Osteocyte (in vitro differentiated cells): ENCODE data around the gene NCCRP1. TPM values are rescaled to one million over a fixed set of nuclear protein-coding genes. Genes with fewer than 3 reads are reported as not detected.

Source experiments
- DNase-seq: peaks from one replicate; pipeline ENCODE4 v3.0.0; 2021; ENCODE audit warnings: mixed read lengths; ENCODE audit not compliant: unreplicated experiment; ENCODE audit errors: extremely low spot score
- H3K27ac Mint-ChIP-seq: one replicate; pipeline ENCODE4 v1.8.0; 2021; ENCODE audit warnings: mild to moderate bottlenecking, mixed read lengths; ENCODE audit not compliant: unreplicated experiment
- H3K27me3 Mint-ChIP-seq: one replicate; pipeline ENCODE4 v1.8.0; 2021; ENCODE audit warnings: mixed read lengths; ENCODE audit not compliant: unreplicated experiment
- H3K36me3 Mint-ChIP-seq: one replicate; pipeline ENCODE4 v1.8.0; 2021; ENCODE audit warnings: mixed read lengths; ENCODE audit not compliant: unreplicated experiment
- H3K4me1 Mint-ChIP-seq: one replicate; pipeline ENCODE4 v1.8.0; 2021; ENCODE audit warnings: mixed read lengths; ENCODE audit not compliant: unreplicated experiment
- H3K4me3 Mint-ChIP-seq: one replicate; pipeline ENCODE4 v1.8.0; 2021; ENCODE audit warnings: mild to moderate bottlenecking, moderate library complexity, mixed read lengths; ENCODE audit not compliant: unreplicated experiment
- H3K9me3 Mint-ChIP-seq: one replicate; pipeline ENCODE4 v1.8.0; 2021; ENCODE audit warnings: mixed read lengths; ENCODE audit not compliant: unreplicated experiment
- total RNA-seq: library from RNA; stranded (reverse); gene quantifications from 2 replicates; pipeline ENCODE4 v1.2.1, GENCODE V29; 2021
- TF ChIP-seq, protein P1 (sequence below): fragments of 200-600 bp; sonication (generic); IDR thresholded peaks from 2 replicates; pipeline ENCODE4 v1.5.0; 2021; ENCODE audit warnings: antibody characterized with exemption, mild to moderate bottlenecking, moderate library complexity

NCCRP1 gene
- total RNA-seq, 1 donor from 2014 or later: not detected

DNA sequence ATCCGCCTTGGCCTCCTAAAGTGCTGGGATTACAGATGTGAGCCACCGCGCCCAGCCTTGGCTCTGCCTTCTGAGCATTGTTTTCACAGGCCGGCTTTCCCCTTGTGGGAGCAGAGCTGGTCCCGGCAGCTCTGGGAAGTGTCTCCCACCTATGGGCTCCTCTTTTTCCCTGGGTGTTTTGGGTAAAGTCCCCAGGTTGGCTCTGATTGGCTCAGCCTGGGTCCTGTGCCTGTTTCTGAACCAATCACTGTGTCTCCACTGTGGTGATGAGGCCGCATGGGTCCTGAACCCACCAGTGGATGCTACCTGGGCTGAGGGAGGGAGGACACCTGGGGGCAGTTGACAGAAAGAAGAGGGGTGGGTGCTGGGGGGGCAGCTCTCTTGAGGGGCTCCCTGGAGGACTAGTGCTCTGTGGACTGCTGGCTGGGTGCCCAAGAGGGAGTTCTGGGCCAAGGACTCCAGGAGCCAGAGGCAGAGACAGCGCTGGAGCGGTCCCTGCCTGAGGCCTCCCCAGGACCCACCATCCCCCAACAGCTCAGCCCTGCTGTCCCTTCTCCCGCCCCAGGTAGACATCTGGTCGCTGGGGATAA lies 19.6 kb upstream of the NCCRP1 start:
- H3K27me3 Mint-ChIP-seq: no peaks in the 10 kb centered on the region
- TF ChIP-seq, protein P1, sequence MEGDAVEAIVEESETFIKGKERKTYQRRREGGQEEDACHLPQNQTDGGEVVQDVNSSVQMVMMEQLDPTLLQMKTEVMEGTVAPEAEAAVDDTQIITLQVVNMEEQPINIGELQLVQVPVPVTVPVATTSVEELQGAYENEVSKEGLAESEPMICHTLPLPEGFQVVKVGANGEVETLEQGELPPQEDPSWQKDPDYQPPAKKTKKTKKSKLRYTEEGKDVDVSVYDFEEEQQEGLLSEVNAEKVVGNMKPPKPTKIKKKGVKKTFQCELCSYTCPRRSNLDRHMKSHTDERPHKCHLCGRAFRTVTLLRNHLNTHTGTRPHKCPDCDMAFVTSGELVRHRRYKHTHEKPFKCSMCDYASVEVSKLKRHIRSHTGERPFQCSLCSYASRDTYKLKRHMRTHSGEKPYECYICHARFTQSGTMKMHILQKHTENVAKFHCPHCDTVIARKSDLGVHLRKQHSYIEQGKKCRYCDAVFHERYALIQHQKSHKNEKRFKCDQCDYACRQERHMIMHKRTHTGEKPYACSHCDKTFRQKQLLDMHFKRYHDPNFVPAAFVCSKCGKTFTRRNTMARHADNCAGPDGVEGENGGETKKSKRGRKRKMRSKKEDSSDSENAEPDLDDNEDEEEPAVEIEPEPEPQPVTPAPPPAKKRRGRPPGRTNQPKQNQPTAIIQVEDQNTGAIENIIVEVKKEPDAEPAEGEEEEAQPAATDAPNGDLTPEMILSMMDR: no peak
- no peaks in the 10 kb centered on the region for H3K9me3 Mint-ChIP-seq
- DNase-seq: no peak
- no peaks in the 10 kb centered on the region for H3K4me1 Mint-ChIP-seq
- H3K27ac Mint-ChIP-seq: no peak overlapping the region
- no peak overlapping the region for H3K4me3 Mint-ChIP-seq
- H3K36me3 Mint-ChIP-seq: peaks cover 5% of the 10 kb centered on the region

DNA sequence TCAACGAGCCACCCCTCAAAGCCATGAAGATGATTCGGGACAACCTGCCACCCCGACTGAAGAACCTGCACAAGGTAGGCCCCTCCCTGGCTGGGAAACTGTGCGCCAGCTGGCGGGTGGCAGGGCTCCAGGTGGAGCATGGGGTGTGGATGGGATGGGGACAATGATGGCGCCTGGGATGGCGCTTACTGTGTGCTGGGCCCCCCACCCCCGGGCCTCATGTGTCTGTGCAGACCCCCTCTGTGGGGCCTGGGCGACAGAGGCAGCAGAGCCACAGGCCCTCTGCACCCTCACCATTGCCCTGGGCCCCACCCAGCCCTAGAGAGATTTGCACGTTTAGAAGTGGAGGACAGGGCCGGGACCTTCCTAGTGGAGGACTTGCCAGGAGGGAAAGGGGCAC lies 19.0 kb upstream of the NCCRP1 start:
- Mint-ChIP-seq H3K9me3 (no peaks in the 10 kb centered on the region), H3K4me1 (no peaks in the 10 kb centered on the region), H3K36me3 (peaks cover 5% of the 10 kb centered on the region), H3K4me3 (no peak overlapping the region), H3K27ac (no peak overlapping the region), H3K27me3 (no peaks in the 10 kb centered on the region)
- TF ChIP-seq, protein P1: no peak
- DNase-seq: no peak

DNA sequence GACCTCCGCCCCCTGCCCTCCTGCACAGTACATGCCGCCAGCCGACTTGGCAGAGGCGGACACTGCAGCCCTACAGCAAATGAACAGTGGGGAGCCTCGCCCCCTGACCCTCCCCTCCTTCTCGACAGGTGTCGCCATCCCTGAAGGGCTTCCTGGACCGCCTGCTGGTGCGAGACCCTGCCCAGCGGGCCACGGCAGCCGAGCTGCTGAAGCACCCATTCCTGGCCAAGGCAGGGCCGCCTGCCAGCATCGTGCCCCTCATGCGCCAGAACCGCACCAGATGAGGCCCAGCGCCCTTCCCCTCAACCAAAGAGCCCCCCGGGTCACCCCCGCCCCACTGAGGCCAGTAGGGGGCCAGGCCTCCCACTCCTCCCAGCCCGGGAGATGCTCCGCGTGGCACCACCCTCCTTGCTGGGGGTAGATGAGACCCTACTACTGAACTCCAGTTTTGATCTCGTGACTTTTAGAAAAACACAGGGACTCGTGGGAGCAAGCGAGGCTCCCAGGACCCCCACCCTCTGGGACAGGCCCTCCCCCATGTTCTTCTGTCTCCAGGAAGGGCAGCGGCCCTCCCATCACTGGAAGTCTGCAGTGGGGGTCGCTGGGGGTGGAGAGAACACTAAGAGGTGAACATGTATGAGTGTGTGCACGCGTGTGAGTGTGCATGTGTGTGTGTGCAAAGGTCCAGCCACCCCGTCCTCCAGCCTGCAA lies 18.3 kb upstream of the NCCRP1 start:
- TF ChIP-seq, protein P1: no peak
- H3K4me3 Mint-ChIP-seq: no peak overlapping the region
- H3K27ac Mint-ChIP-seq: no peak overlapping the region
- no peaks in the 10 kb centered on the region for H3K27me3 Mint-ChIP-seq
- peaks cover 5% of the 10 kb centered on the region for H3K36me3 Mint-ChIP-seq
- no peaks in the 10 kb centered on the region for H3K9me3 Mint-ChIP-seq
- DNase-seq: no peak
- H3K4me1 Mint-ChIP-seq: no peaks in the 10 kb centered on the region

DNA sequence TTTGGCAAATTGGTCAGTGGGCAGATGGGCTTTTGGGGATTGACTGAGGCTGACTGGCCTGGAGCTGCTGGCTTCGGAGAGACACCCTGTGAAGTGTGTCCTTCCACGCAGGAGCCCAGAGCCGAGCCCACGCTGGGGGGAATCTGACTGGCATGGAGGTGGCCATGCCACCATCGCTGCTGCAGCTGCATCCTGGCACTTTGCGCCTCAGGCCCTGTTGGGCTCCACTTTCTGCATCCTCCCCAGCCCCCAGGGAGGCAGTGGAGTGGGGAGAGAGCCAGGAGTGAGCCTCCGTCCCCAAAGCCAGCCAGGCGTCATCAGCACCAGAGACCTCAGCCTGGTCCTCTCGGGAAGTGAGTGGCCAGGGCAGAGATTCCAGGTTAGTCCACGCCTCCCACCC lies 17.0 kb upstream of the NCCRP1 start:
- TF ChIP-seq, protein P1: no peak
- Mint-ChIP-seq H3K4me1 (no peaks in the 10 kb centered on the region), H3K27me3 (no peaks in the 10 kb centered on the region), H3K4me3 (no peak overlapping the region), H3K36me3 (peaks cover 5% of the 10 kb centered on the region), H3K9me3 (no peaks in the 10 kb centered on the region), H3K27ac (no peak overlapping the region)
- no peak for DNase-seq

DNA sequence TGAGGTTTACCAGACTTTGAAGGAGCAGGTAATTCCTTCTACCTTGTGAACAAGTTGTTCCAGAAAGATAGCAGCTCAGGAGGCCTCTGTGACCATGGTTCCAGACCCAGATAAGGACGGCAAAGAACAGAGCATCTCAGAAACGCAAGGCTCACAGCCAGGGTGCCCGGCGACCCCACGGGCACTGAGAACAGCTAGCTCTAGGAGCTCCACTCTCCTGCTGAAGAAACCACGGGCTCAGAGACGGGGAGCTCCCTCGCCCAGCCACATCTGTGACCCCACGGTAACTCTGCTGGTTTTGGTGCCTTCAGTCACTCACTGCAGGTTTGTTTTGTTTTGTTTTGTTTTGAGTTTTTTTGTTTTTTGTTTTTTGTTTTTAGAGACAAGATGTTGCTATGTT lies 16.0 kb upstream of the NCCRP1 start:
- Mint-ChIP-seq H3K27me3 (no peaks in the 10 kb centered on the region), H3K4me1 (no peaks in the 10 kb centered on the region), H3K4me3 (no peak overlapping the region), H3K9me3 (no peaks in the 10 kb centered on the region), H3K36me3 (peaks cover 3% of the 10 kb centered on the region), H3K27ac (no peak overlapping the region)
- TF ChIP-seq, protein P1: no peak
- DNase-seq: no peak
